Smooth muscle cell of trachea (primary cell): ENCODE data around the gene PRR30. TPM values are rescaled to one million over a fixed set of nuclear protein-coding genes. Genes with fewer than 3 reads are reported as not detected.

Experiments used
- total RNA-seq: library from RNA; depleted of rRNA; stranded (reverse); fragments of >200 nt; gene quantifications from 2 replicates; pipeline ENCODE4 v1.2.1, GENCODE V29; 2014

Gene PRR30
- total RNA-seq: not detected in 2 replicates

GRCh38 chr2:27139310-27139709, at the start of gene PRR30:
Gene PRR30, minus strand, starts transcription at chr2:27139410. Its CDS starts 1,081 bp downstream, at chr2:27138329.

GRCh38 chr2:27148801-27149439, 9.7 kb upstream of the PRR30 start, which contains the start of gene TCF23:
Gene TCF23, plus strand, starts transcription at chr2:27149004. Its CDS starts 130 bp downstream, at chr2:27149134.

GRCh38 chr2:27133905-27134780, 5.1 kb downstream of the PRR30 start, which contains the start of gene PREB:
Gene PREB, minus strand, starts transcription at chr2:27134636. Its CDS starts 215 bp downstream, at chr2:27134421.

GRCh38 chr2:27123302-27124150, 15.7 kb downstream of the PRR30 start, which contains the start of gene ABHD1:
Gene ABHD1, plus strand, starts transcription at chr2:27123815. Its CDS starts 134 bp downstream, at chr2:27123949.

GRCh38 chr2:27118525-27119329, 20.5 kb downstream of the PRR30 start, which contains the start of gene CGREF1:
Gene CGREF1, minus strand, starts transcription at chr2:27119128. Its CDS starts 14,762 bp downstream, at chr2:27104366.

Other genes starting within 250 kb of the PRR30 start
- 5.8 and 8.1 TPM in 2 replicates for gene MAPRE3, start 168.8 kb downstream of the PRR30 start, total RNA-seq
- 33.7 and 38.5 TPM in 2 replicates for gene TMEM214, start 106.4 kb downstream of the PRR30 start, total RNA-seq
- gene AGBL5, start 87.7 kb downstream of the PRR30 start, total RNA-seq: 24.6 and 33.2 TPM in 2 replicates
- 409 and 544 TPM in 2 replicates for gene OST4, start 67.8 kb downstream of the PRR30 start, total RNA-seq
- gene EMILIN1, start 60.8 kb downstream of the PRR30 start, total RNA-seq: 305 and 366 TPM in 2 replicates
- gene KHK, start 52.6 kb downstream of the PRR30 start, total RNA-seq: 0.50 and 1.3 TPM in 2 replicates
- 3.6 and 6.1 TPM in 2 replicates for gene CGREF1, start 20.3 kb downstream of the PRR30 start, total RNA-seq
- gene ABHD1, start 15.6 kb downstream of the PRR30 start, total RNA-seq: under 0.01 and 0.15 TPM in 2 replicates
- 33.7 and 40.2 TPM in 2 replicates for gene PREB, start 4.8 kb downstream of the PRR30 start, total RNA-seq
- gene TCF23, start 9.6 kb upstream of the PRR30 start, total RNA-seq: not detected in 2 replicates
- gene ATRAID, start 72.6 kb upstream of the PRR30 start, total RNA-seq: 197 and 218 TPM in 2 replicates
- 13.7 and 15.1 TPM in 2 replicates for gene SLC5A6, start 72.9 kb upstream of the PRR30 start, total RNA-seq
- gene CAD, start 78.0 kb upstream of the PRR30 start, total RNA-seq: 37.8 and 41.5 TPM in 2 replicates
- gene SLC30A3, start 123.6 kb upstream of the PRR30 start, total RNA-seq: 0.15 and 0.50 TPM in 2 replicates
- gene DNAJC5G, start 136.0 kb upstream of the PRR30 start, total RNA-seq: not detected in 2 replicates
- under 0.01 TPM in 1 of 2 replicates, not detected in the other for gene TRIM54, start 143.0 kb upstream of the PRR30 start, total RNA-seq
- gene UCN, start 169.0 kb upstream of the PRR30 start, total RNA-seq: 1.5 and 1.8 TPM in 2 replicates
- gene MPV17, start 183.7 kb upstream of the PRR30 start, total RNA-seq: 111 and 117 TPM in 2 replicates
- gene GTF3C2, start 217.4 kb upstream of the PRR30 start, total RNA-seq: 33.4 and 34.6 TPM in 2 replicates
- gene EIF2B4, start 230.9 kb upstream of the PRR30 start, total RNA-seq: 30.4 and 31.1 TPM in 2 replicates
- gene SNX17, start 231.2 kb upstream of the PRR30 start, total RNA-seq: 164 and 222 TPM in 2 replicates
- 9.3 and 10.1 TPM in 2 replicates for gene ZNF513, start 241.3 kb upstream of the PRR30 start, total RNA-seq